KMS-11 (cell line): Measurements from ENCODE around the gene PHRF1.

Experiments used
- H2AFZ ChIP-seq: fragments of 200-600 bp; sonication (generic); 2 replicates; pipeline ENCODE4 v1.6.1; 2016; ENCODE audit warnings: antibody characterized with exemption, mixed run types, low read depth
- H3K27ac ChIP-seq: fragments of 200-600 bp; sonication (generic); 2 replicates; pipeline ENCODE4 v1.6.1; 2016; ENCODE audit warnings: mild to moderate bottlenecking, mixed run types
- H3K27me3 ChIP-seq: fragments of 200-600 bp; sonication (generic); 2 replicates; pipeline ENCODE4 v1.6.1; 2017; ENCODE audit warnings: mild to moderate bottlenecking, low read depth, mixed run types, moderate library complexity; ENCODE audit not compliant: insufficient read depth
- H3K36me3 ChIP-seq: fragments of 200-600 bp; sonication (generic); 2 replicates; pipeline ENCODE4 v1.6.1; 2017; ENCODE audit warnings: mild to moderate bottlenecking, mixed run types; ENCODE audit not compliant: insufficient read depth
- H3K4me1 ChIP-seq: fragments of 200-600 bp; sonication (generic); 2 replicates; pipeline ENCODE4 v1.6.1; 2016; ENCODE audit warnings: mild to moderate bottlenecking, low read depth, mixed run types; ENCODE audit not compliant: poor library complexity, severe bottlenecking
- H3K4me2 ChIP-seq: fragments of 200-600 bp; sonication (generic); 2 replicates; pipeline ENCODE4 v1.7.0; 2016; ENCODE audit warnings: mild to moderate bottlenecking, mixed run types
- H3K4me3 ChIP-seq: fragments of 200-600 bp; sonication (generic); IDR thresholded peaks from 2 replicates; pipeline ENCODE4 v1.6.1; 2017; ENCODE audit warnings: low read depth, low read length, mixed read lengths; ENCODE audit not compliant: insufficient read depth
- H3K79me2 ChIP-seq: fragments of 200-600 bp; sonication (generic); 2 replicates; pipeline ENCODE4 v1.6.1; 2016; ENCODE audit warnings: low read depth, mixed run types; ENCODE audit not compliant: insufficient read depth
- H3K9ac ChIP-seq: fragments of 200-600 bp; sonication (generic); 2 replicates; pipeline ENCODE4 v1.6.1; 2016; ENCODE audit warnings: mild to moderate bottlenecking, mixed run types
- H4K20me1 ChIP-seq: fragments of 200-600 bp; sonication (generic); 2 replicates; pipeline ENCODE4 v1.6.1; 2016; ENCODE audit warnings: mild to moderate bottlenecking, mixed run types; ENCODE audit not compliant: insufficient read depth
- CTCF ChIP-seq: fragments of 200-600 bp; sonication (generic); conservative IDR thresholded peaks from 2 replicates; pipeline ENCODE4 v1.6.1; 2017; ENCODE audit warnings: low read depth, mild to moderate bottlenecking, antibody characterized with exemption, low read length, moderate library complexity, mixed read lengths

The PHRF1 gene

GRCh38 chr11:550746-551085, 25.6 kb upstream of the PHRF1 start:
- no peaks in the 10 kb centered on the region for H4K20me1 ChIP-seq
- no peak for TF ChIP-seq CTCF
- no peaks in the 10 kb centered on the region for H3K36me3 ChIP-seq
- no peak overlapping the region for H3K4me2 ChIP-seq
- H3K4me1 ChIP-seq = peaks cover 8% of the 10 kb centered on the region
- H3K4me3 ChIP-seq = no peak overlapping the region
- H3K27me3 ChIP-seq = no peaks in the 10 kb centered on the region
- no peak overlapping the region for H3K27ac ChIP-seq
- no peak overlapping the region for H3K9ac ChIP-seq
- no peaks in the 10 kb centered on the region for H3K79me2 ChIP-seq
- H2AFZ ChIP-seq = no peak overlapping the region

- TF ChIP-seq CTCF = no peak
- no peaks in the 10 kb centered on the region for H4K20me1 ChIP-seq
- H3K4me2 ChIP-seq = no peak overlapping the region
- no peak overlapping the region for H3K27ac ChIP-seq
- no peak overlapping the region for H3K4me3 ChIP-seq
- no peak overlapping the region for H2AFZ ChIP-seq
- no peaks in the 10 kb centered on the region for H3K79me2 ChIP-seq
- H3K4me1 ChIP-seq = peaks cover 8% of the 10 kb centered on the region
- H3K27me3 ChIP-seq = no peaks in the 10 kb centered on the region
- H3K9ac ChIP-seq = no peak overlapping the region
- H3K36me3 ChIP-seq = no peaks in the 10 kb centered on the region
Observed at GRCh38 chr11:551131-551530, 25.1 kb upstream of the PHRF1 start.

GRCh38 chr11:551596-551995, 24.7 kb upstream of the PHRF1 start:
- Histone ChIP-seq H3K9ac (no peak overlapping the region), H3K4me2 (no peak overlapping the region), H3K36me3 (no peaks in the 10 kb centered on the region), H3K4me3 (no peak overlapping the region), H3K79me2 (no peaks in the 10 kb centered on the region), H3K27ac (no peak overlapping the region), H3K27me3 (no peaks in the 10 kb centered on the region), H2AFZ (no peak overlapping the region), H4K20me1 (no peaks in the 10 kb centered on the region), H3K4me1 (peaks cover 8% of the 10 kb centered on the region)
- no peak for TF ChIP-seq CTCF

GRCh38 chr11:553083-553987, 22.9 kb upstream of the PHRF1 start:
- Histone ChIP-seq H4K20me1 (no peaks in the 10 kb centered on the region), H3K4me3 (no peak overlapping the region), H3K4me1 (peaks cover 8% of the 10 kb centered on the region), H3K79me2 (no peaks in the 10 kb centered on the region), H3K27me3 (no peaks in the 10 kb centered on the region; the same call in 1 of the 2 replicates), H3K27ac (no peak overlapping the region), H3K9ac (no peak overlapping the region), H3K4me2 (no peak overlapping the region), H2AFZ (no peak overlapping the region), H3K36me3 (no peaks in the 10 kb centered on the region)
- no peak for TF ChIP-seq CTCF
